Choroid plexus epithelial cell (primary cell): ENCODE results near the gene FBXW11.

Experiments
- DNase-seq: peaks from one replicate; pipeline ENCODE4 v3.0.0-alpha.2; 2010; ENCODE audit warnings: low read depth
- H3K4me3 ChIP-seq: 2 replicates; pipeline ENCODE4 v1.5.1; 2011; ENCODE audit warnings: low read depth, mild to moderate bottlenecking, control low read depth, low read length, moderate library complexity
- TF ChIP-seq, protein P1 (sequence below): conservative IDR thresholded peaks from 2 replicates; pipeline ENCODE4 v1.5.1; 2011; ENCODE audit warnings: low read depth, mild to moderate bottlenecking, control low read depth, inconsistent platforms, low read length, moderate library complexity

FBXW11 gene

DNA sequence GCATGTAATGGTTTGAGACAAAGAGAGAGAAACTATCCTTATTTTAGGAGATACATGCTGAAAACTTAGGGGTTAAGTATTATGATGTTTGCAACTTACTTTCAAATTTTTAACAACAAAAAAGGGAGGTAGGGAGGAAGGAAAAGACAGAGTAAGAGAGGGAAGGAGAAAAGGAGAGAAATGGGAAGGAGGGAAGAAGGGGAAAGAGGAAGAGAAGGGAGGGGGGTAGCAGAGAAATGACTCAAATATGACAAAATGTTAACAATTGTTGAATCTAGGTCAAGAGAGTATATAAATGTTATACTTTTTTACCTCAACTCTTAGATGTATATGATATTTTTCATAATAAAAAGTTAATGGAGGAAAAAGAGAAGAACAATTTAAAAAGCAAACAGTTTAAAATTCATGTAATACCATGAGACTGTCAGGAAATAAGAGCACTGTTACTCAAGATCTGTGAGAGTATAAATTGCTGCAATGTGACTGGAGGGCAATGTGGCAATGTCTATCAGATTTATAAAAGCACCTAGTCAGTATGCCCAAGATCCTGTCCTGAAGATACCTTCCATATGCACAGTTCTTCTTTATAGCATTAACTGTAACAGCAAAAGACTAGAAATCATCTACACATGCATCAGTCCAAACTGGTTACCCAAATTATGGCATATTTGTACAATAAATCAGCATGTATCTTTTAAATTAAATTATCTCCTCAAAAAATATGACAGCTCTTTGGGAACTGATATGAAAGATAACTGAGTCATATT lies 16.3 kb downstream of the FBXW11 start:
- DNase-seq, result peak; percentile 26
- no peak overlapping the region for H3K4me3 ChIP-seq

DNA sequence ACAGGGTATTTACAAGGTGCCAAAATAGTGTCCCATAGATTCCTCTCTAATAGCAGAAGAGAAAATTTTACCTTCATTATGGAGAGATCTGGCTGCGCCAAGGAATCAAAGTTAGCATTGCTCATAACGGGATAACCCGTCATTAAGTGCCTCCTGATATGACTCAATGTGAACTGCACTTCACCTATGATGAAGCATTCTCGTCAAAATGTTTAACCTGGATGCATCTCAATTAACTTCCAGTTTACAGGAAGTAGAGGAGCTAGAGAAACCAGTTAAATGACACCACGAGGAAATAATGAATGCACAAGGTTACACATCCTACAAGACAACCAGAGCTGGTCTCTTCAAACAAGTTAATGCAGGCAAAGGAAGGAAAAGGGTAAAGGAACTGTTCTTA lies 17.2 kb downstream of the FBXW11 start:
- TF ChIP-seq, protein P1, sequence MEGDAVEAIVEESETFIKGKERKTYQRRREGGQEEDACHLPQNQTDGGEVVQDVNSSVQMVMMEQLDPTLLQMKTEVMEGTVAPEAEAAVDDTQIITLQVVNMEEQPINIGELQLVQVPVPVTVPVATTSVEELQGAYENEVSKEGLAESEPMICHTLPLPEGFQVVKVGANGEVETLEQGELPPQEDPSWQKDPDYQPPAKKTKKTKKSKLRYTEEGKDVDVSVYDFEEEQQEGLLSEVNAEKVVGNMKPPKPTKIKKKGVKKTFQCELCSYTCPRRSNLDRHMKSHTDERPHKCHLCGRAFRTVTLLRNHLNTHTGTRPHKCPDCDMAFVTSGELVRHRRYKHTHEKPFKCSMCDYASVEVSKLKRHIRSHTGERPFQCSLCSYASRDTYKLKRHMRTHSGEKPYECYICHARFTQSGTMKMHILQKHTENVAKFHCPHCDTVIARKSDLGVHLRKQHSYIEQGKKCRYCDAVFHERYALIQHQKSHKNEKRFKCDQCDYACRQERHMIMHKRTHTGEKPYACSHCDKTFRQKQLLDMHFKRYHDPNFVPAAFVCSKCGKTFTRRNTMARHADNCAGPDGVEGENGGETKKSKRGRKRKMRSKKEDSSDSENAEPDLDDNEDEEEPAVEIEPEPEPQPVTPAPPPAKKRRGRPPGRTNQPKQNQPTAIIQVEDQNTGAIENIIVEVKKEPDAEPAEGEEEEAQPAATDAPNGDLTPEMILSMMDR, result no peak
- H3K4me3 ChIP-seq, result no peak overlapping the region
- no peak for DNase-seq

More for the DNA sequence above, 16.3 kb downstream of the FBXW11 start:
- TF ChIP-seq, protein P1, result no peak

DNA sequence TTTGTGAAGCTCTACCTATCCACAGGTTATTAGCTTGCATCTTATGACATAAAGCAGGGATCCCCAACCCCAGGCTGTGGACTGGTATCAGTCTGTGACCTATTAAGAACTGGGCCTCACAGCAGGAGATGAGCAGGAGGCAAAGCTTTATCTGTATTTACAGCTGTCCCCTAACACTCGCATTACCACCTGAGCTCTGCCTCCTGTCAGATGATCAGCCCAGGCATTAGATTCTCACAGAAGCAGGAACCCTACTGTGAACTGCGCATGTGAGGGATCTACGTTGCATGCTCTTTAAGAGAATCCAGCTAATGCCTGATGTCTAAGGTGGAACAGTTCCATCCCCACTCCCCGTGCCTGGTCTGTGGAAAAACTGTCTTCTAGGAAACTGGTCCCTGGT lies 19.7 kb downstream of the FBXW11 start:
- DNase-seq, result no peak
- no peak overlapping the region for H3K4me3 ChIP-seq
- TF ChIP-seq, protein P1, result no peak

DNA sequence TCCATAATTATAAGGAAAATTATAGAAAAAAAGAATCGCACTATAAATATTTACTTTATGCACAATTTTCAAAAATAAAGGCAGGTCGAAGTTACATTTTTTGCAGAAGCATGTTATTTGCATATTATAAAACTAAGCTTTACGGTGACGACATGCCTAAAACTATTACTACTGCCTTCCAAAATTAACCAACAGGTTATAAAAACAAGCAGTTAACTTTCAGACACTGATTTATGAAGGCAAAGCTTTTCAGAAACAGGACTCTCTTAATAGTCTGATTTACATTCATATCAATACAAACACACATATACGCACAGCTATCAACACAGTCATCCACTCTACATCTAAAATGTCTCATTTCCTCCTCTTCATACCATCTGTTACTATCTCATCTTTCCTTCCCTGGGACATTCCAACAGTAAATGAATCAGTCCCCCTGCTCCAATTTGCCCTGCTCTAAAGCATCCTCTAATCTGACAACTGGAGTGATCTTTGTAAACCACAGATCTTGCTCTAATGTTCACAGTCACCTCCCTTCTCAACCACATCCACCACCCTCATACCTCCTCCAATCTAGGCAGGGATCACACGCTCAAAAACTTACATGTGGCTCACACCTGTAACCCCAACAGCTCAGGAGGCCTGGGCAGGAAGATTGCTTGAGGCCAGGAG lies 21.6 kb downstream of the FBXW11 start:
- TF ChIP-seq, protein P1, result no peak
- DNase-seq, result peak; percentile 75
- H3K4me3 ChIP-seq, result no peak overlapping the region

DNA sequence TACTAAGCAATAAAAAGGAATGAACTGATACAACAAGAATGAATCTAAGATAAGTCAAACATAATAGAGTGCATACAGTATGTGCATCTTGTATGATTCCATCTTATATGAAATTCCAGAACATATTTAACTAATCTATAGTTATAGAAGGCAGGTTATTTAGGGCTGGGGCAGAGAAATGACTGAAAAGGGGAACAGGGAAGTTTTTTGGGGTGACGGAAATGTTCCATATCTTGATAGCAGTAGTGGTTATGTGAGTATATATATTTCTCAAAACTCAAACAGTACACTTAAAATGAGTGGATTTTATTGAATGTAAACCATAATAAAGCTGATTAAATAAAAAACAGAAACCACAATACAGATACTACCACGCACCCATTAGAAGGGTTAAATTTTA lies 24.6 kb downstream of the FBXW11 start:
- no peak for DNase-seq
- H3K4me3 ChIP-seq, result no peak overlapping the region
- TF ChIP-seq, protein P1, result no peak

DNA sequence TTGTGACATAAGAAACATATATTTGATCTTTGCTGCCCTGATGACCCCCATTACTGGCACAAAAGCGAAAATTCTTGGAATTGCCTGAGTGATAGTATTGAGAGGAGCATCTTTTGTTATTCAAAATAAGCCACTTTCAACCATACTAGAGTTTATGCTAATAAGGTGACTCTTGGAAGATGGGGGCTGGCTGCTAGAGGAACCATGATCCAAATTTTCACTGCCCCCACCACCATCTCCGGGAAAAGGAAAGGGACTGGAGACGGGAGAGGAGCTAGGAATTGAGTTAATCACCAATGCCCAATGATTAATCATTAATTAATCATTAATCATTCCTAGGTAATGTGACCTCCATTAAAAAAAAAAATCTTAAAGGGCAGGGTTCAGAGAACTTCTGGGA lies 25.6 kb downstream of the FBXW11 start:
- no peak for DNase-seq
- no peak overlapping the region for H3K4me3 ChIP-seq
- TF ChIP-seq, protein P1, result no peak

DNA sequence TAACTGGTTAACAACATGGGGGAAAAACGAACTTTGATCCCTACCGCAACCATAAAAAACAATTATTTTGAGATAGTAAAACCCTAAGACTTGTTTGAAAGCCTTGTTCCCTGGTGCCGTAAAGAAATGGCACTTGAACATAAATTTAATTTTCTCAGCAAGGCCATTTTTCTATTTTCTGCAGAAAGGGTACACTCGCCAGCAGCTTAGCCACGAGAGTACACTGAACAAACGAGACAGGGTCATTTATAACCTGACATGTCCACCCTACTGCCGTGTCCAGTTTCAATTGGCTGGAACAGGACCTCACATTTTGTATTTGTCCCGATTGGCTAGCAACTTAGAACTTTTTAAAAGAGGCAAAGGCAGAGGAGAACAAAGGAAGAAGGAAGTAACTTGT lies 26.8 kb downstream of the FBXW11 start:
- DNase-seq, result no peak
- H3K4me3 ChIP-seq, result no peak overlapping the region
- TF ChIP-seq, protein P1, result no peak
